ENCODE results near the gene CBY2.

Gene CBY2

DNA sequence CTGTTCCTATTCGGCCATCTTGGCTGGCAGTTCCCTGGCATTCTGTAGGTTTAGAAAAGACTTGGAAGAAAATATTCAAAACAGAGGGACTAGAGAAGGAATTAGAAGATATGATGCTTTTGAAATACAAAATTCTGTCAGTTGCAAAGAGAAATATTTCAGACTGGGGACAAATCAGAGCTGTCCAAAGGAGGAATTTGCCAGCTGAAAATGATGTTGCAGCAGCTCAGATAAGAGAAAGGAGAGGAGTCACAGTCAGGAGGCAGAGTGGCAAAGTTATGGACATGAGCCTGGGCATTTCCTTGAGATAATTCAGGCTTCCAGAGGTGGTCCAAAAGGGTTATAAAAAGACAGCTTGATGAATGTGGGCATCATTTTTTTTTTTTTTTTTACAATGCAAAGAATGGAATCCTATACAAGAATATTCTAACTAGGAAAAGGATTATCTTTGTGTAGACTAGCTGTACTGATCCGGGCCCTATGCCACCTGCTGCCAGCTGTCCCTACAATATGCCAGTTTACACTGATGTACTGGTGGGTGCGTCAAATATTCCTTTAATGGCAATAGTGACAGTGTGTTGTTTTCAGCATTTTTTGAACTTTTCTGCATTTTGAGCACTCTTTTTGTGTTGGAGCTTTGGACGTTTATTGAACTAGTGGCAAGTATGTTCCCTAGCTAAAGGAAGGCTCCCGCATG is 31.8 kb upstream of the CBY2 start:
- no peak overlapping the region for H3K27ac ChIP-seq (ENCODE audit: low read depth, low read length)
- no peaks in the 10 kb centered on the region for H3K9me2 ChIP-seq (replicated peaks; ENCODE audit: control insufficient read depth, low read length)
- H3K4me3 ChIP-seq (ENCODE audit: low read length) = no peak overlapping the region
- H4K20me1 ChIP-seq (ENCODE audit: control insufficient read depth, insufficient read depth, low read depth, low read length) = no peaks in the 10 kb centered on the region
- no peaks in the 10 kb centered on the region for H3K79me2 ChIP-seq (ENCODE audit: control insufficient read depth, low read length)
- no peaks in the 10 kb centered on the region for H3K4me1 ChIP-seq (ENCODE audit: control insufficient read depth, low read length)
- no peaks in the 10 kb centered on the region for H3F3A ChIP-seq (ENCODE audit: control insufficient read depth, insufficient read depth)
- H3K9me3 ChIP-seq (ENCODE audit: control insufficient read depth, insufficient read depth, low read length) = no peaks in the 10 kb centered on the region
- no peaks in the 10 kb centered on the region for H3K36me3 ChIP-seq (ENCODE audit: control insufficient read depth, low read length)
- H3K4me2 ChIP-seq (ENCODE audit: low read length) = no peak overlapping the region
- no peak for TF ChIP-seq EZH2phosphoT487 (IDR thresholded peaks at IDR 0.05; ENCODE audit: borderline replicate concordance, low read length)
- TF ChIP-seq, protein P1, sequence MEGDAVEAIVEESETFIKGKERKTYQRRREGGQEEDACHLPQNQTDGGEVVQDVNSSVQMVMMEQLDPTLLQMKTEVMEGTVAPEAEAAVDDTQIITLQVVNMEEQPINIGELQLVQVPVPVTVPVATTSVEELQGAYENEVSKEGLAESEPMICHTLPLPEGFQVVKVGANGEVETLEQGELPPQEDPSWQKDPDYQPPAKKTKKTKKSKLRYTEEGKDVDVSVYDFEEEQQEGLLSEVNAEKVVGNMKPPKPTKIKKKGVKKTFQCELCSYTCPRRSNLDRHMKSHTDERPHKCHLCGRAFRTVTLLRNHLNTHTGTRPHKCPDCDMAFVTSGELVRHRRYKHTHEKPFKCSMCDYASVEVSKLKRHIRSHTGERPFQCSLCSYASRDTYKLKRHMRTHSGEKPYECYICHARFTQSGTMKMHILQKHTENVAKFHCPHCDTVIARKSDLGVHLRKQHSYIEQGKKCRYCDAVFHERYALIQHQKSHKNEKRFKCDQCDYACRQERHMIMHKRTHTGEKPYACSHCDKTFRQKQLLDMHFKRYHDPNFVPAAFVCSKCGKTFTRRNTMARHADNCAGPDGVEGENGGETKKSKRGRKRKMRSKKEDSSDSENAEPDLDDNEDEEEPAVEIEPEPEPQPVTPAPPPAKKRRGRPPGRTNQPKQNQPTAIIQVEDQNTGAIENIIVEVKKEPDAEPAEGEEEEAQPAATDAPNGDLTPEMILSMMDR (IDR thresholded peaks at IDR 0.05; ENCODE audit: low read depth, low read length, poor library complexity, severe bottlenecking) = no peak
- no peaks in the 10 kb centered on the region for H3K27me3 ChIP-seq (ENCODE audit: control insufficient read depth, low read length)

DNA sequence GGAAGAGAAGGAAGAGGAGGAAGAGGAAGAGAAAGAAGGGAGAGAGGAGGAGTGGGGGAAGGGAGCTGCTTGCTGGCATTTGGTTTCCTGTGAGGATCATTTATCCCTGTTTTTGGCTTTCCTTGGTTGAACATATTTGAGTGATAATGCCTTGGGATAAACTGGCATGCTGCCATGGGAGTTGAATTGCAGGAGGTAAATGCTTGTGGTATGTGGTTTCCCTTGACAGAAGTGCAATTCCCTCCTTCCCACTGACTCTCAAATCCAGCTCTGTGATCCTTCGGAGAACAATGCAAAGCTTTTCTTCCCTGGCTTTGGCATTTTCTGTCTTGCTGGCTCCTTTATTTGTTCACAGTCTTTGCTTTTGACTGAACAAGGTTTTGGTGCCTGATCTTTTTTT is 27.2 kb upstream of the CBY2 start:
- Histone ChIP-seq H3K4me1 (ENCODE audit: control insufficient read depth, low read length) (no peaks in the 10 kb centered on the region), H3K79me2 (ENCODE audit: control insufficient read depth, low read length) (no peaks in the 10 kb centered on the region), H3K36me3 (ENCODE audit: control insufficient read depth, low read length) (no peaks in the 10 kb centered on the region), H3K27ac (ENCODE audit: low read depth, low read length) (no peak overlapping the region), H4K20me1 (ENCODE audit: control insufficient read depth, insufficient read depth, low read depth, low read length) (no peaks in the 10 kb centered on the region), H3K9me2 (replicated peaks; ENCODE audit: control insufficient read depth, low read length) (no peaks in the 10 kb centered on the region), H3F3A (ENCODE audit: control insufficient read depth, insufficient read depth) (no peaks in the 10 kb centered on the region), H3K4me2 (ENCODE audit: low read length) (no peak overlapping the region), H3K9me3 (ENCODE audit: control insufficient read depth, insufficient read depth, low read length) (no peaks in the 10 kb centered on the region), H3K27me3 (ENCODE audit: control insufficient read depth, low read length) (no peaks in the 10 kb centered on the region), H3K4me3 (ENCODE audit: low read length) (no peak overlapping the region)
- no peak for TF ChIP-seq EZH2phosphoT487 (IDR thresholded peaks at IDR 0.05; ENCODE audit: borderline replicate concordance, low read length)
- TF ChIP-seq, protein P1 (IDR thresholded peaks at IDR 0.05; ENCODE audit: low read depth, low read length, poor library complexity, severe bottlenecking) = no peak

DNA sequence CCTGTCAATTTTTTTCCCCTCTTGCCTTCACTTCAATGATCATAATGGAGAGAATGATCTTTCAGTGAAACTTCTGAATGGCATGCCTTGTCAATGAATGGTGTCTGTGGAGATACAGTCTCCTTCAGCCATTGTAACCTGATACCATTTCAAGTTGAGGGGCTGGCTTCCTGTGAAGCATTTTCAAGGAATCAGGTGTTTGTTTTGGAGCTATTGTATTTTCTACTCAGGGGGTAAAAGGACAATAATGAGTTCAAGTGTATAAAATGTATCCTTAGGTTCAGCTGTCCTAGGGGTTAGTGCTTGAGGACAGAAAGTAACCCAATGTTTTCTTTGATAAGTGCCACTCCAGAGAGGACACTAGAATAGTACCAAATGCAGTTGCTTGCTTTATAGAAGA is 23.8 kb upstream of the CBY2 start:
- H4K20me1 ChIP-seq (ENCODE audit: control insufficient read depth, insufficient read depth, low read depth, low read length) = no peaks in the 10 kb centered on the region
- no peak overlapping the region for H3K27ac ChIP-seq (ENCODE audit: low read depth, low read length)
- H3K4me1 ChIP-seq (ENCODE audit: control insufficient read depth, low read length) = no peaks in the 10 kb centered on the region
- no peaks in the 10 kb centered on the region for H3K36me3 ChIP-seq (ENCODE audit: control insufficient read depth, low read length)
- H3K79me2 ChIP-seq (ENCODE audit: control insufficient read depth, low read length) = no peaks in the 10 kb centered on the region
- no peaks in the 10 kb centered on the region for H3K9me2 ChIP-seq (replicated peaks; ENCODE audit: control insufficient read depth, low read length)
- H3K27me3 ChIP-seq (ENCODE audit: control insufficient read depth, low read length) = peaks cover 9% of the 10 kb centered on the region; the same call in 1 of the 2 replicates
- no peaks in the 10 kb centered on the region for H3K9me3 ChIP-seq (ENCODE audit: control insufficient read depth, insufficient read depth, low read length)
- no peak for TF ChIP-seq EZH2phosphoT487 (IDR thresholded peaks at IDR 0.05; ENCODE audit: borderline replicate concordance, low read length)
- TF ChIP-seq, protein P1 (IDR thresholded peaks at IDR 0.05; ENCODE audit: low read depth, low read length, poor library complexity, severe bottlenecking) = no peak
- no peaks in the 10 kb centered on the region for H3F3A ChIP-seq (ENCODE audit: control insufficient read depth, insufficient read depth)
- no peak overlapping the region for H3K4me2 ChIP-seq (ENCODE audit: low read length)
- H3K4me3 ChIP-seq (ENCODE audit: low read length) = no peak overlapping the region

Measured in DOHH2 (cell line).